22Rv1 (cell line): Measurements from ENCODE around the gene TOP2B.

ENCODE experiments used
- ZFX ChIP-seq: fragments of 450-650 bp; IDR thresholded peaks from 2 replicates; pipeline ENCODE4 v1.6.1; 2017; ENCODE audit warnings: antibody characterized with exemption, borderline replicate concordance
- TF ChIP-seq, protein P1 (sequence below): fragments of 450-650 bp; IDR thresholded peaks from 2 replicates; pipeline ENCODE4 v1.5.1; 2017; ENCODE audit warnings: mild to moderate bottlenecking

DNA sequence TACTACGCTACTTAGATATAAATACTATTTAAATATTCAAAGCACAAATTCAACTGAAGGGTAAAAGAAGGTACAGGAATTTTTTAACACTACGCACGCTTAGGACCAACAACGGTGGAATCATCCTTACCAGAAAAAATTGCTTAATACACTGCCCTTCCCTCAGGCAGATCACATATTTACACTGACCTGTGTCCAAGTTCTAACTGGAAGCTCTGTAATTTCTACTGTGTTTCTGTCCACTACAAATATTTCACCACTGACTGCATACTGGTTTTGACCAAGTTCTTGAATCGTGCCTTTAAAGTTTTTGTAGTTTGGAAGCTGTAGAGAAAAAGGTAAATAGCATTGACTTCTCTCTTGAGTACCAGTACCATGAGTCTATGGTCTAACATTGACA, 44.2 kb downstream of the TOP2B start:
- TF ChIP-seq, protein P1, sequence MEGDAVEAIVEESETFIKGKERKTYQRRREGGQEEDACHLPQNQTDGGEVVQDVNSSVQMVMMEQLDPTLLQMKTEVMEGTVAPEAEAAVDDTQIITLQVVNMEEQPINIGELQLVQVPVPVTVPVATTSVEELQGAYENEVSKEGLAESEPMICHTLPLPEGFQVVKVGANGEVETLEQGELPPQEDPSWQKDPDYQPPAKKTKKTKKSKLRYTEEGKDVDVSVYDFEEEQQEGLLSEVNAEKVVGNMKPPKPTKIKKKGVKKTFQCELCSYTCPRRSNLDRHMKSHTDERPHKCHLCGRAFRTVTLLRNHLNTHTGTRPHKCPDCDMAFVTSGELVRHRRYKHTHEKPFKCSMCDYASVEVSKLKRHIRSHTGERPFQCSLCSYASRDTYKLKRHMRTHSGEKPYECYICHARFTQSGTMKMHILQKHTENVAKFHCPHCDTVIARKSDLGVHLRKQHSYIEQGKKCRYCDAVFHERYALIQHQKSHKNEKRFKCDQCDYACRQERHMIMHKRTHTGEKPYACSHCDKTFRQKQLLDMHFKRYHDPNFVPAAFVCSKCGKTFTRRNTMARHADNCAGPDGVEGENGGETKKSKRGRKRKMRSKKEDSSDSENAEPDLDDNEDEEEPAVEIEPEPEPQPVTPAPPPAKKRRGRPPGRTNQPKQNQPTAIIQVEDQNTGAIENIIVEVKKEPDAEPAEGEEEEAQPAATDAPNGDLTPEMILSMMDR, result no peak
- no peak for TF ChIP-seq ZFX
